ENCODE measurements around the gene ZNF891. TPM values are rescaled to one million over a fixed set of nuclear protein-coding genes. Genes with fewer than 3 reads are reported as not detected.

Gene ZNF891
- total RNA-seq, 1 experiment from 2014 or later: 2.1 TPM

GRCh38 chr12:133108150-133108549, 21.9 kb downstream of the ZNF891 start:
- Histone ChIP-seq H3K4me2 (ENCODE audit: insufficient read depth, insufficient read length, low read length) (no peak overlapping the region), H2BK20ac (ENCODE audit: low read depth, low read length, poor library complexity, severe bottlenecking) (no peak overlapping the region), H2AFZ (ENCODE audit: low read length) (no peak overlapping the region), H3K27me3 (ENCODE audit: insufficient read depth, low read length) (no peaks in the 10 kb centered on the region), H3K9me3 (ENCODE audit: control insufficient read depth, low read depth, low read length) (peaks cover 86% of the 10 kb centered on the region), H3K14ac (ENCODE audit: insufficient read depth, low read length) (no peak overlapping the region), H3K18ac (ENCODE audit: insufficient read length, low read depth, low read length) (no peak overlapping the region), H4K20me1 (ENCODE audit: control insufficient read depth, insufficient read depth, insufficient read length) (no peaks in the 10 kb centered on the region), H3K79me1 (ENCODE audit: insufficient read depth, low read depth, low read length, poor library complexity, severe bottlenecking) (peaks cover 2% of the 10 kb centered on the region), H3K9ac (ENCODE audit: extremely low read depth, insufficient read length, low read length) (no peak overlapping the region), H3K4ac (ENCODE audit: low read depth, low read length) (no peak overlapping the region), H2BK5ac (ENCODE audit: insufficient read length, low read length) (no peak overlapping the region), H3K23me2 (ENCODE audit: insufficient read length, low read depth, low read length, poor library complexity, severe bottlenecking) (no peaks in the 10 kb centered on the region), H3K56ac (ENCODE audit: insufficient read length, low read depth, low read length) (no peak overlapping the region), H2AK5ac (ENCODE audit: insufficient read length, low read length) (no peak overlapping the region), H2BK15ac (ENCODE audit: low read depth, low read length) (no peak overlapping the region), H3K27ac (ENCODE audit: insufficient read length, low read depth, low read length) (no peak overlapping the region), H4K5ac (ENCODE audit: insufficient read length, low read depth, low read length) (no peak overlapping the region), H2BK12ac (ENCODE audit: insufficient read length, low read depth, low read length) (no peak overlapping the region), H4K8ac (replicated peaks; ENCODE audit: insufficient read length, low read depth, low read length) (no peak overlapping the region), H3T11ph (ENCODE audit: low read length) (no peak overlapping the region), H3K79me2 (ENCODE audit: insufficient read depth, low read length) (no peaks in the 10 kb centered on the region), H3K4me1 (ENCODE audit: insufficient read depth, low read length) (no peaks in the 10 kb centered on the region), H2BK120ac (ENCODE audit: low read depth, low read length, poor library complexity, severe bottlenecking) (no peak overlapping the region), H4K91ac (ENCODE audit: insufficient read length, low read depth, low read length) (no peak overlapping the region), H3K23ac (ENCODE audit: insufficient read length, low read depth, low read length) (no peak overlapping the region)
- Mint-ChIP-seq H3K36me3 (ENCODE audit: insufficient read depth in 1 of 3, low read depth in 3 of 3) (peaks cover 82 to 92% (median 92%) of the 10 kb centered on the region in 3 experiments), H3K4me1 (no peaks in the 10 kb centered on the region), H3K27me3 (ENCODE audit: low read depth) (peaks cover 6% of the 10 kb centered on the region; the same call in 1 of the 2 replicates), H3K27ac (no peak overlapping the region), H3K9me3 (peaks cover 92 to 97% of the 10 kb centered on the region in 2 experiments), H3K4me3 (no peak overlapping the region)
- TF ChIP-seq CTCF (conservative IDR thresholded peaks at IDR 0.05): no peak
- no peak for DNase-seq
- WGBS (ENCODE audit: extremely low coverage, insufficient read length, low lambda C conversion rate): no CpG with 5 or more reads among the region's 2 CpGs

Data from H9 (cell line).